ENCODE data around the gene ACP4. TPM values are rescaled to one million over a fixed set of nuclear protein-coding genes. Genes with fewer than 3 reads are reported as not detected.
"Not testable (repeated sequence)": the region's sequence is repeated elsewhere in the genome, so short reads cannot be mapped to it uniquely, and the experiment has no call there.

ACP4 gene
- total RNA-seq, 4 donors from 2014 or later = not detected

- Histone ChIP-seq H3K27ac (no peak overlapping the region), H3K9me3 (no peaks in the 10 kb centered on the region), H3K27me3 (no peaks in the 10 kb centered on the region), H3K36me3 (no peaks in the 10 kb centered on the region), H3K4me3 (no peak overlapping the region), H3K4me1 (no peaks in the 10 kb centered on the region)
- no peak for DNase-seq
- intact Hi-C loops (cut with DNase I; ENCODE audit: low total_unique reads) (no loop called here), in situ Hi-C loops (cut with MboI; ENCODE audit: low sequenced_read_pairs in 4 of 4) (no loop called here)
- TF ChIP-seq POLR2A (IDR thresholded peaks at IDR 0.05) (no peak), CTCF (IDR thresholded peaks at IDR 0.05 in 4 of 5, conservative IDR thresholded peaks at IDR 0.05 in 1 of 5) (no peak)
- no peak for ATAC-seq
Observed at GRCh38 chr19:50749490-50749889, 40.7 kb upstream of the ACP4 start.

- ATAC-seq (no peak), DNase-seq (no peak)
- Histone ChIP-seq H3K4me3 (no peak overlapping the region), H3K36me3 (no peaks in the 10 kb centered on the region), H3K4me1 (no peaks in the 10 kb centered on the region), H3K27ac (no peak overlapping the region), H3K27me3 (no peaks in the 10 kb centered on the region), H3K9me3 (no peaks in the 10 kb centered on the region)
- TF ChIP-seq POLR2A (IDR thresholded peaks at IDR 0.05) (no peak), CTCF (IDR thresholded peaks at IDR 0.05 in 4 of 5, conservative IDR thresholded peaks at IDR 0.05 in 1 of 5) (no peak)
- intact Hi-C loops (cut with DNase I; ENCODE audit: low total_unique reads) (no loop called here), in situ Hi-C loops (cut with MboI; ENCODE audit: low sequenced_read_pairs in 4 of 4) (no loop called here)
Observed at GRCh38 chr19:50750010-50750409, 40.2 kb upstream of the ACP4 start.

GRCh38 chr19:50753879-50754278 lies 36.3 kb upstream of the ACP4 start:
- no peak overlapping the region for H3K27ac ChIP-seq
- in situ Hi-C loops (cut with MboI; ENCODE audit: low sequenced_read_pairs in 4 of 4) = no loop called here
- no peaks in the 10 kb centered on the region for H3K27me3 ChIP-seq

GRCh38 chr19:50756244-50756643 lies 34.0 kb upstream of the ACP4 start:
- H3K9me3 ChIP-seq; H3K27ac ChIP-seq; in situ Hi-C loops (cut with MboI; ENCODE audit: low sequenced_read_pairs in 4 of 4); intact Hi-C loops (cut with DNase I; ENCODE audit: low total_unique reads); H3K4me1 ChIP-seq; H3K36me3 ChIP-seq; ATAC-seq; H3K27me3 ChIP-seq; H3K4me3 ChIP-seq; DNase-seq: not testable (repeated sequence)

More at GRCh38 chr19:50753879-50754278, 36.3 kb upstream of the ACP4 start:
- DNase-seq = no peak
- intact Hi-C loops (cut with DNase I; ENCODE audit: low total_unique reads) = no loop called here
- no peak for TF ChIP-seq POLR2A (IDR thresholded peaks at IDR 0.05)
- TF ChIP-seq CTCF (IDR thresholded peaks at IDR 0.05 in 4 of 5, conservative IDR thresholded peaks at IDR 0.05 in 1 of 5) = no peak
- Histone ChIP-seq H3K36me3 (no peaks in the 10 kb centered on the region), H3K4me3 (no peak overlapping the region), H3K9me3 (no peaks in the 10 kb centered on the region), H3K4me1 (no peaks in the 10 kb centered on the region)
- no peak for ATAC-seq

GRCh38 chr19:50757624-50758023 lies 32.6 kb upstream of the ACP4 start:
- H3K27ac ChIP-seq; H3K4me3 ChIP-seq; intact Hi-C loops (cut with DNase I; ENCODE audit: low total_unique reads); DNase-seq; in situ Hi-C loops (cut with MboI; ENCODE audit: low sequenced_read_pairs in 4 of 4); H3K27me3 ChIP-seq; H3K4me1 ChIP-seq; H3K9me3 ChIP-seq; ATAC-seq; H3K36me3 ChIP-seq: not testable (repeated sequence)

GRCh38 chr19:50759076-50759475 lies 31.1 kb upstream of the ACP4 start:
- ATAC-seq; H3K27me3 ChIP-seq; H3K4me3 ChIP-seq; in situ Hi-C loops (cut with MboI; ENCODE audit: low sequenced_read_pairs in 4 of 4); DNase-seq; H3K27ac ChIP-seq; H3K9me3 ChIP-seq; H3K4me1 ChIP-seq; H3K36me3 ChIP-seq; intact Hi-C loops (cut with DNase I; ENCODE audit: low total_unique reads): not testable (repeated sequence)
